ENCODE measurements around the gene DOCK7.
"Not testable (repeated sequence)": the region's sequence is repeated elsewhere in the genome, so short reads cannot be mapped to it uniquely, and the experiment has no call there.

DOCK7 gene

DNA sequence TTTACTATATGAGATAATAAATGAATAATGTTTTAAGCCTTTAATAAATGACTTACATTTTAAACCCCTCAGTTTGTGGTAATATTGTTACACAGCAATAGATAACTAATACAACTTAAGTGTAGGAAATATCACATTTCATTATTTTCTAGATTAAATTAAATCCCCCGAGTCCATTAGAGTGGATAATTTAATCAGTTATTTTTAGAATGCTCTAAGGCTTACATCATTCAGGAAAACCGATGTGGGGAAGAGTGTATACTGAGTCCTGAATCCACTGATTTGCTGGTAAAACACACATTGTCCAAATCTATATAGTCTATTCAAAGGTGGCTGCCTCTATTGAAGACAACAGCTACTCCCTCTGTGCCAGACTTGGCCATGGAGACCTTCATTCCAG, 35.7 kb upstream of the DOCK7 start:
- H3K27ac ChIP-seq = peak overlapping the region; percentile 100
- no peaks in the 10 kb centered on the region for H3K9me3 ChIP-seq (ENCODE audit: low read depth, low read length)
- H3K9ac ChIP-seq (ENCODE audit: insufficient read length) = peak overlapping the region; percentile 74
- TF ChIP-seq FOXP2 (optimal IDR thresholded peaks at IDR 0.05; ENCODE audit: control extremely low read depth, extremely low read length, insufficient read depth) (no peak), POLR2AphosphoS5 (IDR thresholded peaks at IDR 0.05; ENCODE audit: borderline replicate concordance, low read depth, low read length) (no peak)
- H3K4me3 ChIP-seq = peak overlapping the region; percentile 72
- H3K36me3 ChIP-seq (ENCODE audit: insufficient read depth, low read length) = no peaks in the 10 kb centered on the region
- no peak for DNase-seq (ENCODE audit: low read depth, low spot score)

GRCh38 chr1:62722796-62723195, 34.6 kb upstream of the DOCK7 start:
- Histone ChIP-seq H3K36me3 (ENCODE audit: insufficient read depth, low read length) (no peaks in the 10 kb centered on the region), H3K9ac (ENCODE audit: insufficient read length) (no peak overlapping the region), H3K27ac (peak overlapping the region; percentile 100), H3K4me3 (peak overlapping the region; percentile 24; the same call in 1 of the 2 replicates), H3K9me3 (ENCODE audit: low read depth, low read length) (no peaks in the 10 kb centered on the region)
- no peak for TF ChIP-seq POLR2AphosphoS5 (IDR thresholded peaks at IDR 0.05; ENCODE audit: borderline replicate concordance, low read depth, low read length)
- no peak for DNase-seq (ENCODE audit: low read depth, low spot score)

DNA sequence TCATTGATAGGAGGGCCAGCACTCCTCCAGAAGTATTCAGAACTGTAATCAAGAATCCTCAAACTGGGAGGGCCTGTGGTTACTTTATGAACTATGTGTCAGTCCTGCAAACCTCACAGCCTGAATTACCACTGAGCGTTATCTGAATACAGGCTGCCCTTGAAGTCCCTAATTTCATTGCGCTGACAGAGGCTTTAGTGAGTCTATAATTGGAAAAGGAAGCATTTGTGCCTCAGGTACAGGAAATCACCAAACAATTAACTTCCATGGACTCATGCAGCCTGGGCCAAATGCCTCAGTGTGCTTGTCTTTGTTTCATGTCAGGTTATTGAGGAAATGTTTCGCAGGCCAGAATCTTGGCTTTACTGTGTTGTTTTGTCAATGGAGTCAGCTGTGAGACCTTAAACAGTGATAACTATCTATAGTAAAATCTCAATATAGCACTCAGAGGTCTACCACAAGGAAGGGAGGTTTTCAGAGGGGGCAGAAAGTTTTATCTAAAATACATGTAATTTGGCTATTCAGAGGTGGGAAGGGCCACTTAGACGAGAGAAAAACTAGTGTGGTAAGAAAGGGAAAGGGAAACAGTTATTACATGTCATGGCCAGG, 32.9 kb upstream of the DOCK7 start:
- no peak for DNase-seq (ENCODE audit: low read depth, low spot score)

GRCh38 chr1:62718400-62718799, 30.2 kb upstream of the DOCK7 start:
- H3K27ac ChIP-seq; H3K4me3 ChIP-seq; H3K9me3 ChIP-seq (ENCODE audit: low read depth, low read length); H3K36me3 ChIP-seq (ENCODE audit: insufficient read depth, low read length); H3K9ac ChIP-seq (ENCODE audit: insufficient read length); DNase-seq (ENCODE audit: low read depth, low spot score): not testable (repeated sequence)

More for the DNA sequence above, 32.9 kb upstream of the DOCK7 start:
- H3K36me3 ChIP-seq (ENCODE audit: insufficient read depth, low read length) = no peaks in the 10 kb centered on the region
- peak overlapping the region; percentile 27 for H3K4me3 ChIP-seq
- peak overlapping the region; percentile 90 for H3K27ac ChIP-seq
- TF ChIP-seq POLR2AphosphoS5 (IDR thresholded peaks at IDR 0.05; ENCODE audit: borderline replicate concordance, low read depth, low read length) (peak; percentile 37; the same call in 1 of the 2 replicates), EZH2 (IDR thresholded peaks at IDR 0.05) (no peak)
- H3K9ac ChIP-seq (ENCODE audit: insufficient read length) = peak overlapping the region; percentile 20
- H3K9me3 ChIP-seq (ENCODE audit: low read depth, low read length) = no peaks in the 10 kb centered on the region

GRCh38 chr1:62717483-62717882, 29.3 kb upstream of the DOCK7 start:
- Histone ChIP-seq H3K9me3 (ENCODE audit: low read depth, low read length) (no peaks in the 10 kb centered on the region), H3K27ac (no peak overlapping the region), H3K4me3 (no peak overlapping the region), H3K36me3 (ENCODE audit: insufficient read depth, low read length) (no peaks in the 10 kb centered on the region), H3K9ac (ENCODE audit: insufficient read length) (no peak overlapping the region)
- no peak for DNase-seq (ENCODE audit: low read depth, low spot score)
- TF ChIP-seq EZH2 (IDR thresholded peaks at IDR 0.05) (no peak), FOXP2 (optimal IDR thresholded peaks at IDR 0.05; ENCODE audit: control extremely low read depth, extremely low read length, insufficient read depth) (no peak), POLR2AphosphoS5 (IDR thresholded peaks at IDR 0.05; ENCODE audit: borderline replicate concordance, low read depth, low read length) (no peak)

DNA sequence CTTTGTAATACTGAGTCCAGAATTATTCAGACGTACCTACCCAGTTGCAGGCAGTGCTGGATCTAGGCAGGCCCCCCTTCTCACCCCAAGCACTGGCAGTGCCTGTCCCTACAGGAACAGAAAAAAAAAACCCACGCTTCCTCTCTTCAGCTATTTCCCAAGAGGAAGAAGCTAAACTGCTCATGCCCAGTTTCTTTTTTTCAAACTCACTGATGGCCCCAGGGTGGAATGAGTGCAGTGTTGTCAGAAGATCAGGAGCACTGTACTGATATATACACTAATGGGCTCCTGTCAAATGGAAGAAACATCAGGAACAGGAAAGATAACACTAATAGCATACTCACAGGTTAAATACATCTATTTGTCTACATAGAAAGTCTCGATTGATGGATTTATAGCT, 28.2 kb upstream of the DOCK7 start:
- no peak for DNase-seq (ENCODE audit: low read depth, low spot score)
- H3K9ac ChIP-seq (ENCODE audit: insufficient read length) = peak overlapping the region; percentile 29
- no peaks in the 10 kb centered on the region for H3K9me3 ChIP-seq (ENCODE audit: low read depth, low read length)
- H3K27ac ChIP-seq = peak overlapping the region; percentile 37; the same call in 1 of the 2 replicates
- H3K36me3 ChIP-seq (ENCODE audit: insufficient read depth, low read length) = no peaks in the 10 kb centered on the region
- H3K4me3 ChIP-seq = 0 out of 2 replicates have a peak overlapping the region, but pooled peaks have one; percentile 24
- no peak for TF ChIP-seq EZH2 (IDR thresholded peaks at IDR 0.05)
- TF ChIP-seq POLR2AphosphoS5 (IDR thresholded peaks at IDR 0.05; ENCODE audit: borderline replicate concordance, low read depth, low read length) = no peak
- TF ChIP-seq FOXP2 (optimal IDR thresholded peaks at IDR 0.05; ENCODE audit: control extremely low read depth, extremely low read length, insufficient read depth) = no peak

DNA sequence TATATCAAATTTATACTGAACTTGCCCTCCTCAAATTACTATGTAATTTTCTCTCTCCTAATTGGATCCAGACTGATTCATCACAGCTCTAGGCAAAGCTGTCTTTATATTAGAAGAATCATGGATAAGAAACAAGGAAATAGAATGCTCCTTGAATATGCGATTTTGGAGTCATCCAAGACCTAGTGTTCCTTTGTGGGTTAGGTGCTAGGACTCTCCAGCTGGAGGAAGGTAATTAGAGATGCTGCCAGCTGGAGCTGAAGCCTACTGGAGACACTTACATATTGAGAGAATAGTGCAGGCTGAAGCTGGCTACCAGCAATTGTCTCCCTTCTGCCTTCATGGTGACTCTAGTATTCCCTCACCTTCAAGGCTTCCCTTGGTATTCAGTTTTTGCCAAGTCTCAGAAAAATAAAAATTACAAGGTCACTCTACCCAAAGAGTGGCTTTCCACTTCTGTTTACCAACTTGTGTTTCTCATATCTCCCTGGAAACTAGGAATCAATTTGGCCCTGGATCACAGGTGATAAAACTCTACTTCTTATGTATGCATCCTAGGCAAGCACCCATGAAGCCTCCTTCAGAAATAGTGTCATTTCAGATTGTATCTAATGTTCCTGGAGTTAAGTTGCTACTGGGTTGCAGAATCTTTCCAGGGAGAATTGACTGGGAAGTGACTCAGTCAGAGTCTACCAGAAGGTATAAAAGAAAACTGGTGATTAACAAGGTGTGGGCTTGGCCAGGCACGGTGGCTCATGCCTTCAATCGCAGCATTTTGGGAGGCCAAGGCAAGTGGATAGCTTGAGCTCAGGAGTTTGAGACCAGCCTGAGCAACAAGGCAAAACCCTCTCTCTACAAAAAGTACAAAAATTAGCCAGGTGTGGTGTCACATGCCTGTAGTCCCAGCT, 24.4 kb upstream of the DOCK7 start:
- no peak for DNase-seq (ENCODE audit: low read depth, low spot score)
- Histone ChIP-seq H3K9me3 (ENCODE audit: low read depth, low read length) (no peaks in the 10 kb centered on the region), H3K4me3 (no peak overlapping the region), H3K9ac (ENCODE audit: insufficient read length) (no peak overlapping the region), H3K36me3 (ENCODE audit: insufficient read depth, low read length) (no peaks in the 10 kb centered on the region), H3K27ac (no peak overlapping the region)
- no peak for TF ChIP-seq EZH2 (IDR thresholded peaks at IDR 0.05)
- no peak for TF ChIP-seq POLR2AphosphoS5 (IDR thresholded peaks at IDR 0.05; ENCODE audit: borderline replicate concordance, low read depth, low read length)
- TF ChIP-seq FOXP2 (optimal IDR thresholded peaks at IDR 0.05; ENCODE audit: control extremely low read depth, extremely low read length, insufficient read depth) = no peak

DNA sequence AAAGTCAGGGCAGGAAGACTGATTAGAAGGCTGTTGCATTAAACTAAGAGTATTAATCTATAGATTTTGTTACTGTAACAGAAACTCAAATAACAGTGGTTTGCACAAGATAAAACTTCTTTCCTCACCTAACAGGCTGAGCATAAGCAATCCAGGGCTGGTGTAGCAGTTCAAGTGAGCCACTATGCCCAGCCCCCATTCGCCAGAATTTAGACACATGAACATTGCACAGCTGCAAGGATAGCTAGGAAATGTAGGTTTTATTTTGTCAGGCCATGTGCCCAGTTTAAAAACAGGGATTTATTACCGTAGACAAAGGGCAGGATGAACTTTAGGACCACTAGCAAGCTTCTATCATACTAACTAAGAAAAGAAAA, 19.5 kb upstream of the DOCK7 start:
- no peaks in the 10 kb centered on the region for H3K36me3 ChIP-seq (ENCODE audit: insufficient read depth, low read length)
- H3K9me3 ChIP-seq (ENCODE audit: low read depth, low read length) = no peaks in the 10 kb centered on the region
- H3K27ac ChIP-seq = no peak overlapping the region
- DNase-seq (ENCODE audit: low read depth, low spot score) = no peak
- H3K9ac ChIP-seq (ENCODE audit: insufficient read length) = no peak overlapping the region
- TF ChIP-seq EZH2 (IDR thresholded peaks at IDR 0.05) (no peak), FOXP2 (optimal IDR thresholded peaks at IDR 0.05; ENCODE audit: control extremely low read depth, extremely low read length, insufficient read depth) (no peak), POLR2AphosphoS5 (IDR thresholded peaks at IDR 0.05; ENCODE audit: borderline replicate concordance, low read depth, low read length) (no peak)
- no peak overlapping the region for H3K4me3 ChIP-seq
